Sigmoid colon (tissue), 3 donors: ENCODE results near the gene CCDC102A.

ENCODE experiments used
- POLR2A ChIP-seq, 2 donors: fragments of 450-650 bp; IDR thresholded peaks; one replicate each; pipeline ENCODE4 v1.6.1; 2016; ENCODE audit warnings: antibody characterized with exemption in 2 of 2, mild to moderate bottlenecking in 2 of 2, moderate library complexity in 2 of 2
- TF ChIP-seq, protein P1 (sequence below), 4 experiments: fragments of 450-650 bp in 3 of 4; fragments of 200-600 bp in 1 of 4; IDR thresholded peaks; one replicate each; pipeline ENCODE4 v1.5.1; 2016 to 2019; ENCODE audit warnings: antibody characterized with exemption in 4 of 4, mild to moderate bottlenecking in 3 of 4, moderate library complexity in 2 of 4

DNA sequence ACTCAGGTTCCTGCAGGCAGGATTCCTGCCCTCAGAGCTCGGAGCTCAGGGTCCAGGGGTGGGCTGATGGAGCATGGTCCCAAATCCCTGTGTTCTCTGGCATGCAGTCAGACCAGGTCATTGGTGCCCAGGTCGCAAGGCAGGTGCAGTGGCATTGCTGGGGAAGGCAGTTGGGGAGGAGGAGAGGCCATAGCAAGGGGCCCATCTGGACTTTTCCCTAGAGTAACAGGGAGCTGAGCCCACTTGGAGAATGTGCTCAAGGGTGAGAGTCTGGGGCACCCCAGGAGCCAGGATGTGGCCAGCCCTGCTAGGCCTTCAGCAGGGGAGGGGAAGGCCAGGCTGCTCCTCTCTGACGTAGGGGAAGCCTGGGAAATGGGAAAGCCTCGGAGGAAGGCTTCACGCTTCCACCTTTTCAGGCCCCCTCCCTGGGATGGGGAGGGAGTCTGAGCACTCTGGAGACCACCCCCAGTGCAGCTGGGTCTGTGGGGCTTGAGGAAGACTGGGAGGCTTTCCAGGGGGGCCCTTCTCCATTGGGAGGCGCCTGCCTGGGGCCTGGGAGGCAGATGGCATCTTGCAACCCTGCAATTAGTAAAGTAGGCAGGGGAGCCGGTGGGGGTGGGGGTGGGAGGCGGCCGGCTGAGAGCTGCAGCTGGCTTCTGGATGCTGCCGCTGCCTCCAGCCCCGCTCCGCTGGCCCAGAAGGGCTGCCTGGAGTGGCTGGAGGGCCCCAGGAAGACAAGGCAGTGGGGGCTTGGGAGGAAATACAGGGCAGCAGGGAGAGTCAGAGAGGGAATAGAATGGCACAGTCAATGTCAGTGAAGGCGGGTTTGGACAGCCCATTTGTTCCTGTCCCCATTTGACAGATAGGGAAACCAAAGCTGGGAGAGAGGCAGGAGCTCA is 29.0 kb downstream of the CCDC102A start:
- TF ChIP-seq, protein P1, sequence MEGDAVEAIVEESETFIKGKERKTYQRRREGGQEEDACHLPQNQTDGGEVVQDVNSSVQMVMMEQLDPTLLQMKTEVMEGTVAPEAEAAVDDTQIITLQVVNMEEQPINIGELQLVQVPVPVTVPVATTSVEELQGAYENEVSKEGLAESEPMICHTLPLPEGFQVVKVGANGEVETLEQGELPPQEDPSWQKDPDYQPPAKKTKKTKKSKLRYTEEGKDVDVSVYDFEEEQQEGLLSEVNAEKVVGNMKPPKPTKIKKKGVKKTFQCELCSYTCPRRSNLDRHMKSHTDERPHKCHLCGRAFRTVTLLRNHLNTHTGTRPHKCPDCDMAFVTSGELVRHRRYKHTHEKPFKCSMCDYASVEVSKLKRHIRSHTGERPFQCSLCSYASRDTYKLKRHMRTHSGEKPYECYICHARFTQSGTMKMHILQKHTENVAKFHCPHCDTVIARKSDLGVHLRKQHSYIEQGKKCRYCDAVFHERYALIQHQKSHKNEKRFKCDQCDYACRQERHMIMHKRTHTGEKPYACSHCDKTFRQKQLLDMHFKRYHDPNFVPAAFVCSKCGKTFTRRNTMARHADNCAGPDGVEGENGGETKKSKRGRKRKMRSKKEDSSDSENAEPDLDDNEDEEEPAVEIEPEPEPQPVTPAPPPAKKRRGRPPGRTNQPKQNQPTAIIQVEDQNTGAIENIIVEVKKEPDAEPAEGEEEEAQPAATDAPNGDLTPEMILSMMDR (IDR thresholded peaks at IDR 0.05): no peak
- no peak for TF ChIP-seq POLR2A (IDR thresholded peaks at IDR 0.05)
